Muscle of arm (tissue), 14 donors: Measurements from ENCODE around the gene SOX10. TPM values are rescaled to one million over a fixed set of nuclear protein-coding genes. Genes with fewer than 3 reads are reported as not detected.

Experiments
- DNase-seq: peaks from one replicate; pipeline ENCODE4 v3.0.0-alpha.2; 2013
- long read RNA-seq, 11 donors: transcript quantifications; one replicate each; lab custom pipeline, GENCODE V29; 2026
- polyA plus RNA-seq, 12 donors: library from polyadenylated mRNA; unstranded; fragments of 120-200 nt; gene quantifications; one replicate each; pipeline ENCODE4 v1.2.1, GENCODE V29; 2013; ENCODE audit not compliant: insufficient read length in 12 of 12

The SOX10 gene
- polyA plus RNA-seq, result 10 to 100 TPM in 2 of 12 donors, 1 to 10 TPM in 9, not detected in 1; 3.4 to 24.9 (median 6.7) TPM
- long read RNA-seq, donor 1, partial matches to known transcripts, result 0 of 2 reads
- long read RNA-seq, donor 1, other reads (novel, unspliced or antisense), result 0 of 2 reads
- long read RNA-seq, donor 2, partial matches to known transcripts, result 0 of 1 reads
- long read RNA-seq, donor 2, other reads (novel, unspliced or antisense), result 0 of 1 reads
- long read RNA-seq, donor 3, partial matches to known transcripts, result 0 of 1 reads
- long read RNA-seq, donor 3, other reads (novel, unspliced or antisense), result 0 of 1 reads
- long read RNA-seq, donor 4, partial matches to known transcripts, result 0 of 2 reads
- long read RNA-seq, donor 4, other reads (novel, unspliced or antisense), result 0 of 2 reads
- long read RNA-seq, donor 5, partial matches to known transcripts, result 0 of 2 reads
- long read RNA-seq, donor 5, other reads (novel, unspliced or antisense), result 0 of 2 reads
- long read RNA-seq, donor 6, partial matches to known transcripts, result 0 of 2 reads
- long read RNA-seq, donor 6, other reads (novel, unspliced or antisense), result 0 of 2 reads
- long read RNA-seq, donor 7, result 0 reads
- long read RNA-seq, donor 8, partial matches to known transcripts, result 0 of 2 reads
- long read RNA-seq, donor 8, other reads (novel, unspliced or antisense), result 0 of 2 reads
- long read RNA-seq, donor 9, partial matches to known transcripts, result 0 of 1 reads
- long read RNA-seq, donor 9, other reads (novel, unspliced or antisense), result 0 of 1 reads
- long read RNA-seq, donor 10, result 0 reads
- long read RNA-seq, donor 11, transcript SOX10-202 (4 exons, 2,879 nt), result major isoform, 5 of 5 reads
- long read RNA-seq, donor 11, partial matches to known transcripts, result 0 of 5 reads
- long read RNA-seq, donor 11, other reads (novel, unspliced or antisense), result 0 of 5 reads

GRCh38 chr22:37983860-37984791 lies at the start of gene SOX10:
Gene SOX10 (minus strand): TSS chr22:37984555. CDS start chr22:37983784, 771 bp downstream.
- DNase-seq, result no peak

GRCh38 chr22:38033522-38034277 lies 49.3 kb upstream of the SOX10 start:
- no peak for DNase-seq

- no peak for DNase-seq
These were observed 48.5 kb upstream of the SOX10 start for GRCh38 chr22:38032681-38033521.

- DNase-seq, result no peak
These were observed 47.1 kb upstream of the SOX10 start for GRCh38 chr22:38031491-38031890.

- DNase-seq, result no peak
These were observed 46.2 kb upstream of the SOX10 start for GRCh38 chr22:38030311-38031133.

- no peak for DNase-seq
These were observed 45.5 kb upstream of the SOX10 start for GRCh38 chr22:38029901-38030300.

GRCh38 chr22:38029370-38029769 lies 45.0 kb upstream of the SOX10 start:
- no peak for DNase-seq

- no peak for DNase-seq
These were observed 44.2 kb upstream of the SOX10 start for GRCh38 chr22:38028344-38029130.

- no peak for DNase-seq
These were observed 43.1 kb upstream of the SOX10 start for GRCh38 chr22:38027487-38027886.

- no peak for DNase-seq
These were observed 42.1 kb upstream of the SOX10 start for GRCh38 chr22:38026130-38027111.

- no peak for DNase-seq
These were observed 41.2 kb upstream of the SOX10 start for GRCh38 chr22:38025514-38025913.

- DNase-seq, result no peak
These were observed 38.7 kb upstream of the SOX10 start for GRCh38 chr22:38023045-38023444.

- DNase-seq, result no peak
These were observed 36.9 kb upstream of the SOX10 start for GRCh38 chr22:38021206-38021605.

GRCh38 chr22:38018938-38019827 lies 34.8 kb upstream of the SOX10 start:
- DNase-seq, result no peak
